GM18909 (cell line): ENCODE results near the gene UBXN11.
"Not testable (repeated sequence)": the region's sequence is repeated elsewhere in the genome, so short reads cannot be mapped to it uniquely, and the experiment has no call there.

Experiments used
- ATAC-seq: cut with Tn5 transposase; IDR thresholded peaks from one replicate; pipeline ENCODE4 v1.9.1; 2021; ENCODE audit warnings: mild to moderate bottlenecking; ENCODE audit not compliant: unreplicated experiment, poor library complexity

The UBXN11 gene

GRCh38 chr1:26337206-26337535 is 30.7 kb upstream of the UBXN11 start:
- ATAC-seq = no peak

GRCh38 chr1:26336477-26337205 is 30.2 kb upstream of the UBXN11 start:
- peak; percentile 51 for ATAC-seq

DNA sequence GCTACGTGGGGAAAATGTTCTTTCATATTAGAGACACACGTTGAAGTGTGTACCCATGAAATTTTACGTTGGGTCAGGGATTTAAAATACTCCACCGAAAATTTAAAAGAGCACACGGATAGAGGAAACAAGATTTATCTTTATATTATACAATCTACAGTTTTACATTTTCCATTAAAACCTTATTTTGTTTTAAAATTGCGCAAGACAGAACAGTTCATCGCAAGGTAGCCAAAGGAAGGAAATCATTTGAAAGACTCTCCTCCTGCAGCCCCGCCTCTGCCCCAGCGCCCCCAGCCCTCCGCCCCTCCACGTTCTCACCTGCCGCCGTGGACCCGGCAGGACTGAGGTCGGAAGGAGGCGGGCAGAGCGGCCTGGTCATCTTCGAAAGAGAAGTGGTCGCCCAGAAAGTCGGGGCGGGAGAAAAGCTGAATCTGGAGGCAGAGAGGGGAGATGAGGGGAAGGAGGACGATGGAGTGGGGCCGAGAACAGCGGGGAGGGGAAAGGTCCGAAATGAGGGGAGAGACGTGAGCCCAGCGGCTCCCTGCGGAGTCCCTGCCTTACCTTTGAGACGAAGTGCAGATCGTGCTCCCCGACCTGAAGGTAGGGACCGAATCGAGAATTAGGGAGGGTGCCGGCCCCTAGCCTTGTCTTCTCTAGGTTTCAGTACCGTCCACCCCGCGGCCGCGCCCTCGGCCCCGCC is 29.5 kb upstream of the UBXN11 start:
- no peak for ATAC-seq

- ATAC-seq = not testable (repeated sequence)
These were observed 26.9 kb upstream of the UBXN11 start for GRCh38 chr1:26333312-26333711.

GRCh38 chr1:26330276-26330675 is 23.8 kb upstream of the UBXN11 start:
- ATAC-seq = no peak

DNA sequence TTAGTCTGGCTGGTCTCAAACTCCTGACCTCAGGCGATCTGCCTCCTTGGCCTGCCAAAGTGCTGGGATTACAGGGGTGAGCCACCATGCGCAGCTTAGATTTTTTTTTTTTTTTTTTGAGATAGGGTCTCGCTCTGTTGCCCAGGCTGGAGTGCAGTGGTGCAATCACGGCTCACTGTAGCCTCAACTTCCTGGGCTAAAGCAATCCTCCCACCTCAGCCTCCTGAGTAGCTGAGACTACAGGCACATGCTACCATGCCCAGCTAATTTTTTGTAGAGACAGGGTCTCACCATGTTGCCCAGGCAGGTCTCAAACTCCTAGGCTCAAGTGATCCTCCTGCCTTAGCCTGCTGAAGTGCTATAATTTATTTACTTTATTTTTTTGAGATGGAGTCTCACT is 22.9 kb upstream of the UBXN11 start:
- ATAC-seq = not testable (repeated sequence)

GRCh38 chr1:26328597-26328996 is 22.2 kb upstream of the UBXN11 start:
- ATAC-seq = no peak

- no peak for ATAC-seq
These were observed 21.5 kb upstream of the UBXN11 start for GRCh38 chr1:26327956-26328362.

DNA sequence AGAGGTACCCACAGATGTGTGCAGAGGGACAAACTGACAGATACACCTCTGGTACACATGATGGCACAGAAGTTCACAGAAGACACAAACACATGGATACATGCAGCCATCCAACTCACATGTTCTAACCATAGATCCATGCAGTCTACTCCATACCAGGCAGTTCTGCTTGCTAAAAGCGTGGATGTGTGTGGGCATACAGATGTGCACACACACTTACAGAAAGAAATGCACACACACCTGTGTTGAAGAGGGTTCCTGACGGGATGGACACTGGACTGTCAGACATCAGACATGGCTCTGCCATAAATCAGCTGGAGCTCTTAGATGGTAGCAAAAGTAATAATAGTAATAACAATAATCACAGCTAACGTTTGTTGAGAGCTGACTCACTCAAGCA is 18.1 kb upstream of the UBXN11 start:
- ATAC-seq = no peak

GRCh38 chr1:26323382-26323781 is 16.9 kb upstream of the UBXN11 start:
- no peak for ATAC-seq

- ATAC-seq = no peak
These were observed 15.6 kb upstream of the UBXN11 start for GRCh38 chr1:26322042-26322331.

- ATAC-seq = peak; percentile 48
These were observed 15.0 kb upstream of the UBXN11 start for GRCh38 chr1:26321315-26322041.

DNA sequence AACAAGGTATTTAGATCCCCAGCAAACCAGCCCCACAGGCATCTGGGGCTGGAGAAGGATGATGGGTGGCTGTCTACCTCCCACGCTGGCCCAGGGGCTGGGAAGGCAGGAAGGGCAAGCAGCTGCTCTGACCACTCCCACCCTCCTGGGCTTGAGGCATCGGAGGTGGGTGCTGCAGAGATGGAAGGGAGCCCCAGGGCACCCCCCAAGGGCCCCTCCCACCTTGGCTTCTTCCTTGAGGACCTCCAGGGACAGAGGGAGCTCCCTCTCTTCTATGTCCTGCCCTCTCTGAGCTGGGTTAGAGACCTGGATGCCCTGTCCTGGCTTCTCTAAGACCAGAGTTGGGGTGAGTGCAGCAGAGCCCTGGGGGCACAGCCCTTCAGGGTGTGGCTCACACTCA is 14.5 kb upstream of the UBXN11 start:
- no peak for ATAC-seq

- no peak for ATAC-seq
These were observed 12.1 kb upstream of the UBXN11 start for GRCh38 chr1:26318338-26319064.

DNA sequence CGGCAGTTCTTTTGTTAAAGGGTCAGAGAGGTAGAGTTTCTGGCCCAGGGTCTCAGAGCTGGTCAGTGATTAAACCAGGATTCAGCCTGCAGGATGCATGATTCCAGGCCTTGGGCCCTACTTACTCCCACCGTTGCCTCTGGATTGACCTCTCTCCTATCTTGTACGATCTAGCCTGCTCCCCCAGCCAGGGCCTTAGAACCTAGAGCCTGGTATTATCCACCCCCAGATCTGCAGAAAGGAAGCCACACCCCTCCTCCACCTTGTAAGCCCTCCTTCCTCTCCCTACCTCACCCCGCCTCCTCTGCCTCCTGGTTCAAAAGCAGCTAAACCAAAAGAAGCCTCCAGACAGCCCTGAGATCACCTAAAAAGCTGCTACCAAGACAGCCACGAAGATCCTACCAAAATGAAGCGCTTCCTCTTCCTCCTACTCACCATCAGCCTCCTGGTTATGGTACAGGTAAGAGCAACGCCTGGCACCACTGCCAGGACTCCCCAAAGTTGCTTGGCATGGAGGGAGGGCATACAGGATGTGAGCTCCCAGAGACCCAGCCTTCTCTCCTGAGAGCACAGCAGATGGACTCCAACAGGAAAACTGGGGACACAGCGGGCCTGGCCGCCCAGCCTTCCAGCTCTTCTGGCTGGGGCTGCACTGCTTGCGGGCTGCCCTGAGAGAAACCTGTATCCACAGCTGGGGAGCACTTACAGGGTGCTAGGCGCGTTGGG is 11.3 kb upstream of the UBXN11 start, which contains the start of gene CD52:
Gene CD52, plus strand, starts transcription at position 347 of the 726 bp plus-strand sequence. Its CDS starts 60 bp downstream, at position 407.
- no peak for ATAC-seq

- no peak for ATAC-seq
These were observed 10.7 kb upstream of the UBXN11 start for GRCh38 chr1:26317146-26317545.

DNA sequence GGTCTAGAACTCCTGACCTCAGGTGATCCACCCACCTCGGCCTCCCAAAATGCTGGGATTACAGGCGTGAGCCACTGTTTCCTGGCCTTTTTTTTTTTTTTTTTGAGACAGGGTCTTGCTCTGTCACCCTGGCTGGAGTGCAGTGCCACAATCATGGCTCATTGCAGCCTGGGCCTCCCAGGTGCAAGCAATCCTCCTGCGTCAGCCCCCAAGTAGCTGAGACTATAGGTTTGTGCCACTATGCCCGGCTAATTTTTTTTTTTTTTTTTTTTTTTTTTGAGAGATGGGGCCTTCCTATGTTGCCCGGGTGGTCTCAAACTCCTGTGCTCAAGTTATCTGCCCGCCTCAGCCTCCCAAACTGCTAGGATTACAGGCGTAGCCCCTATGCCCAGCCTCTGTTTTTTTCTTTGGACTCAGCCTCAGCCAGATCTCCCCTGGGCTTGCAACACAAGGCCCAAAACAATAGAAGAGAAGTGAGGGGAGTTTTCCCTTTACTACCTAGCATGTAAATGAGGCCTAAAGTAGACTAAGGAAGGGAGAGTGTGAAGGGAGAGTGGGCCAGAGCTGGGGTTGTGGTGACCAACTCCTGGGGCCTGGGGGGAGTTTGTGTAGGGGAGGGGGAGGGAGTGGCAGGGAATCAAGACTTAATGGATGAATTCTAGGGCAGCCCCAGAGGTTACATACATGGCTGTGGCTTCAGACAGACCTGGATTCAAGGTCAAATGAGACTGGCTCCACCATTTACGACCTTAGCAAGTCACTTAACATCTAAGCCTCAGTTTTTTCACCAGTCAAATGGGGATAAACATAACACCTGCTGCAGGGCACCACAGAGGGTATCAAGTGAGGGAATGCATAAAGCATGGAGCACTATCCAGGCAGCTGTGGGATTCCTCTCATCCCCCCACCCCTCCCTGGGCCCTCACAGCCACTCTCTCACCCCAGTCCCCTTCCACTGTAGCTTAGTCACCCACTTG is 9.7 kb upstream of the UBXN11 start:
- no peak for ATAC-seq

DNA sequence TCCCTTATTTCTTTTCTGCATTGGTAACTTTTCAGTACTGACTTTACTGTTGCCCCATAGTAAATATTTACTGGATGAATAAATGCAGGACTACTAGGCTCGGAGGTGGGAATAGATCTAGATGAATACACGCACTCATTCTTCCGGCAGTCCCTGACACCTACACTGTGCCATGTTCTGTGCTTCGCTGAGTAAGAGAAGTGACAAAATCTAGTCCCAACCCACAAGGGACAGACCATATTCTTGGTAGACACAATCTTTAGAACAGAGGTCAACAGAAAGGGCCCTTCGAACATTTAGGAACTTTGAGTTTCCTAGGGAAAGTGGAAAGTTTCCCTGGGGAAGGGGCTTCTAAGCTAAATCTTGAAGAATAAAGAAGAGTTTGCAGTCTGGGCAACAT is 8.1 kb upstream of the UBXN11 start:
- ATAC-seq = no peak
